Subcutaneous abdominal adipose tissue (tissue), 5 donors: ENCODE measurements around the gene PPP2R2D.

ENCODE experiments used
- H3K27ac ChIP-seq: one replicate; pipeline ENCODE4 v1.7.0; 2013; ENCODE audit warnings: low read depth, mild to moderate bottlenecking, inconsistent platforms, low read length, moderate library complexity
- H3K27me3 ChIP-seq, 5 donors: one replicate each; pipeline ENCODE4 v1.7.0; 2013; ENCODE audit warnings: low read length in 5 of 5, inconsistent platforms in 1 of 5; ENCODE audit not compliant: control insufficient read depth in 5 of 5, insufficient read depth in 4 of 5
- H3K36me3 ChIP-seq, 5 donors: one replicate each; pipeline ENCODE4 v1.7.0; 2013; ENCODE audit warnings: low read length in 5 of 5; ENCODE audit not compliant: control insufficient read depth in 5 of 5, insufficient read depth in 5 of 5
- H3K4me1 ChIP-seq, 5 donors: one replicate each; pipeline ENCODE4 v1.7.0; 2013; ENCODE audit warnings: low read length in 5 of 5, mild to moderate bottlenecking in 3 of 5, moderate library complexity in 1 of 5; ENCODE audit not compliant: control insufficient read depth in 5 of 5, insufficient read depth in 5 of 5
- H3K4me3 ChIP-seq, 5 donors: one replicate each; pipeline ENCODE4 v1.7.0; 2013; ENCODE audit warnings: low read length in 5 of 5, low read depth in 1 of 5
- H3K9ac ChIP-seq, 5 donors: one replicate each; pipeline ENCODE4 v1.7.0; 2013; ENCODE audit warnings: low read length in 5 of 5, mild to moderate bottlenecking in 4 of 5, moderate library complexity in 3 of 5
- H3K9me3 ChIP-seq, 5 donors: one replicate each; pipeline ENCODE4 v1.7.0; 2013; ENCODE audit warnings: low read length in 5 of 5; ENCODE audit not compliant: control insufficient read depth in 5 of 5
- donor health status: healthy.
- donor health status: healthy.
- donor health status: healthy.
- donor health status: healthy.
- donor health status: healthy.

PPP2R2D gene

DNA sequence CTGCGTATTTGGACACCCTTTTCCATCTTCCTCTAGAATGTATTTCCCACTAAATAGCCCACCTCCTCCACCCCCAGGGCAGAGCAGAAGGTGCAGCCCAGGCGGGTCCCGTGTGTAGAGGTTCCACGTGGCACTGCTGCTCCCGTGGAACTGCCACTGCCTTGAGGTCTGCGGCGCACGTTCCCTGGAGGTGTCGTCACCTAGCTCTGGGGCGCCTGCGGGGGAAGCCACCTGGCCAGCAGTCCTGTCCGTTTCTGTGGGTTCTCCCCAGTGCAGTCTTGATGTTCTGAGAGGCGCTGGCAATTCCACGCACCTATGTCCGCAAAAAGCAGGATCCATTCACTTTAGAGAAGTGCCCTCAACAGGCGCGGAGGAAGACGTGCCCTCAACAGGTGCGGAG, 59.0 kb downstream of the PPP2R2D start:
- H3K27me3 ChIP-seq = no peaks in the 10 kb centered on the region
- no peak overlapping the region for H3K27ac ChIP-seq
- no peak overlapping the region for H3K4me3 ChIP-seq
- peaks cover 7 to 59% (median 50%) of the 10 kb centered on the region in 5 donors for H3K36me3 ChIP-seq
- H3K9me3 ChIP-seq = no peaks in the 10 kb centered on the region
- peaks cover 0 to 17% (median 13%) of the 10 kb centered on the region in 5 donors for H3K4me1 ChIP-seq
- H3K9ac ChIP-seq = no peak overlapping the region

DNA sequence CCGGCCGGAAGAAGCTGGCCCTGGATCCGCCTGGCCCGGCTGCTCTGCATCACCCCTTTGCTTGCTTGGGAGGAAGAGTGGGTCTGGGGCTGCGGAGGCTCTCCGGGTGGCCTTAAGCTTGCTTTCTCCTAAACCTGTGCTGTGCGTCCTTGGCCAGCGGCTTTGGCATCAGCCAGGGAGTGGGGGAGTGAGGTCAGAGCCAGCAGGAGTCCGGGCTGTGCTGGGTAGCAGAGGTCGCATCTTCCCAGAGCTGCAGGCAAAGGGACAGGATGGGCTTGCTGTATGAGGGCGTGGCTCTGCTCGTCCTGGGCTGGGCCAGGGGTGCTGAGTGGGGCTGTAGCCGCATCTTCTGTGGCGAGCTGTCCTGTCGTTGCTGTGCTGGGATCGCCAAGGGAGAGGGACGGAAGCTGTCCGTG, 59.8 kb downstream of the PPP2R2D start:
- H3K4me3 ChIP-seq = no peak overlapping the region
- H3K36me3 ChIP-seq = peaks cover 3 to 57% (median 44%) of the 10 kb centered on the region in 5 donors

DNA sequence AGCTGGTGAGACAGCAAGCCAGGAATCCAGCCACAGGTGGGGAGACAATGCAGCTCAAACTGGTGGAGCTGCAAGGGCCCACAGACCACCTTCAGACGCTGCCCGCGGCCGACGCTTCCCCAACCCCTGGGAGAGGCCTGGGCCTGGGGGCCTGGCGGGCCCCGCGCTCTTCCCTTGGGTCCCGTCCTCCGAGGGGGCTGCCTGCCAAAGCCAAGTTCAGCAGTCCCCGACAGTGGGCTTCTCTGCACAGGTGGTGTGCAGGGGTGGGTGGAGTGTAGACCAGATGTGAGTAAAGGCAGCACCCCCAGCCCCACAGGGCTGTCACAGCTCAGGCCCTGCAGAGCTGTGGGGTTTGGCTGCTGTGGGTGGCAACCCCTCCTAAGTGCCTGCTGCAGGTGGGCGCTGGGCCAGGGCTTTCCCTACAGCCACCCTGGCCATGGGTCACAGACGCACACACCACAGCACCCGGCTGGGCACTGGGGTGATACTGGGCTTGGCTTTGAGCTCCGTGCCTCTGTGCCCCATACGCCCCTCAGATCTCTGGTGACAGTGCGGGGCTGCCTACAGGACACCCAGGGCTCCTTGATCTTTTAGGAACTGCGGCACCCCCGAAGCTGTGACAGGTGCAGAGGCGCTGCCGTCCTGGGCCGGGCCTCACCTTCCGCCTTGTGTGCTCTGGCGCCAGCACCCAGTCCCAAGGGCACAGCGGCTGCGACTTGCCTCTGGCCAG, 60.4 kb downstream of the PPP2R2D start:
- peaks cover 4 to 55% (median 42%) of the 10 kb centered on the region in 5 donors for H3K36me3 ChIP-seq
- H3K4me3 ChIP-seq = no peak overlapping the region
- H3K27ac ChIP-seq = no peak overlapping the region
- H3K4me1 ChIP-seq = peaks cover 0 to 17% (median 13%) of the 10 kb centered on the region in 5 donors
- H3K27me3 ChIP-seq = no peaks in the 10 kb centered on the region
- H3K9ac ChIP-seq = no peak overlapping the region
- no peaks in the 10 kb centered on the region for H3K9me3 ChIP-seq

More for the DNA sequence above, 59.8 kb downstream of the PPP2R2D start:
- Histone ChIP-seq H3K9ac (no peak overlapping the region), H3K27me3 (no peaks in the 10 kb centered on the region), H3K4me1 (peaks cover 0 to 17% (median 13%) of the 10 kb centered on the region in 5 donors), H3K9me3 (no peaks in the 10 kb centered on the region), H3K27ac (no peak overlapping the region)

DNA sequence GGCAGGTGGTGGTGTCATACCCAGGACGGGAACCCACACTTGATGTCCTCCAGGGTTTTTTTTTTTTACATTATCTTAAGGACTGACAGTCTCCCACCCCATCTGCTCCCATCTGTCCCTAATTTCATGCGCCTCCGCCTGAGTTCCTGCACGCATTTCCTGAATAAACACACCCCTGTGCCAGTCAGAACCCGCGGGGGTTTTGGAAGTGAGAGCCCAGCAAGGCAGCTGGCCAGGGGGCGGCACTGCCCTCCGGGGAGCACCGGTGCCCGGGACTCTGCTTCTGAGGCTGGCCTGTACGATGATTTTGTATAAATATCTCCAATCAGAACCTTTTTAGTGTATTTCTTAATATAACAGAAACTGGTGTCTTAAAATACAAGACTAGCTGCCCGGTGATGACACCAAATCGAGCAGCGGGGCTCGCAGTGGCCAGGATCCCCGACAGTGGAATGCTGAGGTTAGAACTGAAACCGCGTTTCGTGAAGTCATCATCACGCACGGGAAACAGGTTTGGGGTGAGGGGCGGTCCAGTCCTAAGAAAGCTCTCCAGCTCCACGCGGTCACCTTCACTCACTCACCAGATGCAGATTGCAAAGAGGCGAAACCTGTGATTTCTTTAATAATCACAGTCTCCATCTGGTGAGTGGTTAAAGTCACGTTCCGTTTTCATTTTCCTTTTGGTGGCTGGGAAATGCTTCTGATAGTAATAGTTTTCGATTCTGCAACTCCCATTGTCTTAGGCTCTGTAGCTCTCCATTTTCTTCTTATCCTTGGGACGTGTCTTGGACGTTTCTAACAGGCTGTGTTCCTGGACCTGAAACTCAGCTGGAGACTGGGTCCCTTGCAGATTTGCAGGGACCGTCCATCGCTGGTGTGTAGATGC, 61.2 kb downstream of the PPP2R2D start:
- no peaks in the 10 kb centered on the region for H3K27me3 ChIP-seq
- H3K9ac ChIP-seq = no peak overlapping the region
- no peak overlapping the region for H3K4me3 ChIP-seq
- H3K27ac ChIP-seq = no peak overlapping the region
- H3K9me3 ChIP-seq = no peaks in the 10 kb centered on the region
- peaks cover 3 to 54% (median 35%) of the 10 kb centered on the region in 5 donors for H3K36me3 ChIP-seq
- peaks cover 0 to 17% (median 13%) of the 10 kb centered on the region in 5 donors for H3K4me1 ChIP-seq

DNA sequence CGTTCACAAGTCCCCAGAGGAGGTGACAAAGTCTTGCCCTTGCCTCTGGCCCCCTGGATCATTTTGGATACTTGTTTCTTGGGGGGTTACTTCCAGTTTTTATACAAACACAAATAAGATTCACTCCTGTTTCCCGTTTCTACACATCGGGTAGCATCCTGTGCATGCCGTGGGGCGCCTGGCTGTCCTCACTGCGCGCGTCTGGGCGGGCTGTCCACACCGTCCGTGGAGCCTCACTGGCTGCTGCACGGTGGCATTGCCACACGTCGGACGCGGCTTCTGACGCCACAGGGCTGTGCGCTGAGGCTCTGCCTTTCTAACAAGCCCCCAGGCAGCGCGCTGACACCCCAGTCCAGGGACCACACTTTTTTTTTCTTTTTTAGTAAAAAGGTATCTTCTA, 62.5 kb downstream of the PPP2R2D start:
- no peaks in the 10 kb centered on the region for H3K9me3 ChIP-seq
- no peaks in the 10 kb centered on the region for H3K27me3 ChIP-seq
- no peak overlapping the region for H3K9ac ChIP-seq
- H3K36me3 ChIP-seq = peaks cover 4 to 47% (median 26%) of the 10 kb centered on the region in 5 donors
- no peak overlapping the region for H3K27ac ChIP-seq
- peaks cover 0 to 17% (median 13%) of the 10 kb centered on the region in 5 donors for H3K4me1 ChIP-seq
- H3K4me3 ChIP-seq = no peak overlapping the region

DNA sequence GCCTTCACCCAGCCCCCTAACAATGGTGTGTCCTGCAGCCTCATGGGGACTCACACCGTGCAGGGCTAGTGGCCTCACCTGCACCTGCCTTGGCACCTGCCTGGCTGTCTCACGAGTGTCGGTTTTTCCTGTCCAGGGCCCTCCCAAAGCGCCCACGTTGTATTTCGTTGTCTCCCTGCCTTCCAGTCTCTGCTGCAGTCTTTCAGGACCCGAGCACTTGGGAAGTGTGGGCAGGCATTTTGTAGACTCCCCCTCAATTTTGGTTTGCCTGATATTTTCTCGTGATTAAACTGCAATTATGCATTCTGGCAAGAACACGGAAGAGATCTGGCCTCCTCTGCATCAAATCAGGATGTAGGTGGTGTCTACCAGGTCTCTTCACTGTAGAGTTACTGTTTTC, 63.0 kb downstream of the PPP2R2D start:
- Histone ChIP-seq H3K9me3 (no peaks in the 10 kb centered on the region), H3K36me3 (peaks cover 7 to 48% (median 28%) of the 10 kb centered on the region in 5 donors), H3K27ac (no peak overlapping the region), H3K4me1 (peaks cover 0 to 17% (median 13%) of the 10 kb centered on the region in 5 donors), H3K4me3 (no peak overlapping the region), H3K27me3 (no peaks in the 10 kb centered on the region), H3K9ac (no peak overlapping the region)

DNA sequence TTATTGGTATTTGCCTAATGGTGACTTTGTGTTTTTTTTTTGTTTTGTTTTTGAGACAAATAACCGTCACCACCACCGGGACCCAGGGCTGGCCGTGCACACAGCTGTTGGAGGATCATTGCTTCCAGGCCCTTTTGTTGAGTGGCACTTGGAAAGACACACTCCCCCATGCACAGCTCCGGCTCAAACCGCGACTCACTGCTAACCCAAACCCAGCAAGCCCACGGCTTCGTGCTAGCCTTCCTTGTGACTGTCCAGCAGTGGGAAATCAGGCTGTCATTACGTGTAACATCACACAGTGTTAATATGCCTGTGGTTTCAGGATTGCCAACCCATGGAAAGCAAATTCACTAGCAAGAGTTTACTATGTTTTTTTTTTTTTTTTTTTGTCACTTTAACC, 63.5 kb downstream of the PPP2R2D start:
- no peaks in the 10 kb centered on the region for H3K9me3 ChIP-seq
- H3K4me3 ChIP-seq = no peak overlapping the region
- no peaks in the 10 kb centered on the region for H3K27me3 ChIP-seq
- H3K27ac ChIP-seq = no peak overlapping the region
- peaks cover 7 to 48% (median 33%) of the 10 kb centered on the region in 5 donors for H3K36me3 ChIP-seq
- H3K4me1 ChIP-seq = peaks cover 0 to 17% (median 13%) of the 10 kb centered on the region in 5 donors
- no peak overlapping the region for H3K9ac ChIP-seq

DNA sequence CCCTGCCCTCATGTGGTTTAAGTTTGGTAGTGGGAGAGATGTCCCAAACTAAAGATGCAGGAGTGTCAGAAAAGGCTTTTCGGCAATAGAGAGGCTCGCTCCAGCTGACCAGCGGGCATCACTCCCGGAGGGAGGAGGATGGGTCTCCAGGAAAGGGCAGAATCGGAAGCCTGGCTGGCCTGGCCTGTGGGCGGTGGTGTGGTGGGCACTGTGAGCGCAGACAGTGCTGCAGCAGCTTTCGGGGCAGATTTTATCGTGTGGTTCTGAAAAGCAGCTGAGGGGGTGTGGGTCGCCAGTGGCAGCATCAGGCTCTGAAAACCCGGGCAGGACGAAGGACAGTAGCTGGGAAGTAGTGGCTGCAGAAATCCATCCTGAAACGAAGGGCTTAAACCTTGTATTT, 68.1 kb downstream of the PPP2R2D start:
- Histone ChIP-seq H3K36me3 (peaks cover 9 to 65% (median 48%) of the 10 kb centered on the region in 5 donors), H3K4me1 (peaks cover 3 to 17% (median 15%) of the 10 kb centered on the region in 5 donors), H3K27ac (no peak overlapping the region)

DNA sequence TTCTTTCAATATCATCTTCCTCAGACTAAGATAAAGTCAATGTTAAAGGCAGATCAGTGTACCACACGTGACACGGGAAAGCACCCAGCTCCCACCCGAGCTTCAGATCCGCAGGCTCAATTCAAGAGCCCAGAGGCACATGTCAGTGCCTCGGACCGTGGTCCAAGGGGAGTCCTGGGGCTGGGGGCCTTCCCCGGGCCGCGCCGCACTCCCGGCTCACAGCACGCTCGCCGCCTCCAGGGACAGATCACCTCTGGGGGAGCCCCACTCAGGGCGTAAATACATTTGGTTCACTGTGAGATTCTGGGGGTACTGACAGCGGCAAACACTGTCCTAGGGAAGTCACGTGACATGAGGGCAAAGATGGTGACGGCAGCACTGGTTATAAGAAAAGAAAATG, 70.1 kb downstream of the PPP2R2D start:
- H3K36me3 ChIP-seq = peaks cover 9 to 59% (median 48%) of the 10 kb centered on the region in 5 donors
- peaks cover 3 to 21% (median 16%) of the 10 kb centered on the region in 5 donors for H3K4me1 ChIP-seq
- H3K27ac ChIP-seq = no peak overlapping the region
- no peak overlapping the region for H3K4me3 ChIP-seq
- H3K9me3 ChIP-seq = no peaks in the 10 kb centered on the region
- H3K9ac ChIP-seq = no peak overlapping the region
- no peaks in the 10 kb centered on the region for H3K27me3 ChIP-seq

More for the DNA sequence above, 68.1 kb downstream of the PPP2R2D start:
- H3K27me3 ChIP-seq = no peaks in the 10 kb centered on the region
- H3K9ac ChIP-seq = no peak overlapping the region
- no peak overlapping the region for H3K4me3 ChIP-seq
- H3K9me3 ChIP-seq = no peaks in the 10 kb centered on the region

DNA sequence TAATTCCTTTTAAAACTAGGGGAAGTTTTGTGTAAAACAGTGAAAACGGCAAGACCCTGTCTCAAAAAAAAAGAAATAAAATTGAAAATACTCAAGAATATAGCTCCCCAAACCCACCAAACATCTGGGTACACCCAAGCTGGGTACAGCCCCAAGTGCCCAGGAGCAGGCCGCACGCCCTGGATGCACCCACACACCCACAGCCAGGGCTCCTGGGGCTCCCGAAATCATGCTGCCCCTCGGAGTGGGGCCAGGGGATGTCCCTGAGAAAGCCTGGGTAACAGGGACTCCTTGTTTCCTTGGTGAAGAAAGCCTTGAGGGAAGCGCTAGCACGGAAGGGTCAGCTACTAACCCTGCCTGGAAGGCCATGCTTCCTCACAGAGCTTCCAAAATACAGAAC, 70.8 kb downstream of the PPP2R2D start:
- peak overlapping the region; percentile 54 for H3K27ac ChIP-seq
- no peak overlapping the region for H3K4me3 ChIP-seq
- H3K9ac ChIP-seq = no peak overlapping the region
- H3K4me1 ChIP-seq = peaks cover 3 to 26% (median 16%) of the 10 kb centered on the region in 5 donors
- H3K9me3 ChIP-seq = no peaks in the 10 kb centered on the region
- peaks cover 6 to 55% (median 45%) of the 10 kb centered on the region in 5 donors for H3K36me3 ChIP-seq
- no peaks in the 10 kb centered on the region for H3K27me3 ChIP-seq
